HTERT RPE-1 (cell line): ENCODE data around the gene HIBADH.
"Not testable (repeated sequence)": the region's sequence is repeated elsewhere in the genome, so short reads cannot be mapped to it uniquely, and the experiment has no call there.

ENCODE experiments used
- in situ Hi-C: fragments of 300-500 bp; cut with MboI; formaldehyde crosslinking; loops from 4 replicates; pipeline ENCODE4 v1.14.3; 2020; ENCODE audit warnings: low sequenced_read_pairs

Gene HIBADH

GRCh38 chr7:27603813-27604212, 58.9 kb downstream of the HIBADH start:
- in situ Hi-C loops, result no loop called here

- in situ Hi-C loops, result no loop called here
Observed at GRCh38 chr7:27602766-27603165, 59.9 kb downstream of the HIBADH start.

GRCh38 chr7:27601217-27601616, 61.5 kb downstream of the HIBADH start:
- in situ Hi-C loops, result no loop called here

- in situ Hi-C loops, result no loop called here
Observed at GRCh38 chr7:27600247-27600646, 62.4 kb downstream of the HIBADH start.

- in situ Hi-C loops, result no loop called here
Observed at GRCh38 chr7:27595009-27595408, 67.7 kb downstream of the HIBADH start.

GRCh38 chr7:27593226-27593625, 69.5 kb downstream of the HIBADH start:
- in situ Hi-C loops, result no loop called here

- in situ Hi-C loops, result no loop called here
Observed at GRCh38 chr7:27590416-27590815, 72.3 kb downstream of the HIBADH start.

- in situ Hi-C loops, result no loop called here
Observed at GRCh38 chr7:27587429-27587828, 75.3 kb downstream of the HIBADH start.

GRCh38 chr7:27586825-27587224, 75.9 kb downstream of the HIBADH start:
- in situ Hi-C loops, result no loop called here

- in situ Hi-C loops, result no loop called here
Observed at GRCh38 chr7:27585781-27586447, 76.8 kb downstream of the HIBADH start.

- in situ Hi-C loops, result no loop called here
Observed at GRCh38 chr7:27581906-27582305, 80.8 kb downstream of the HIBADH start.

GRCh38 chr7:27581119-27581518, 81.6 kb downstream of the HIBADH start:
- in situ Hi-C loops, result no loop called here

- in situ Hi-C loops, result no loop called here
Observed at GRCh38 chr7:27579565-27579964, 83.1 kb downstream of the HIBADH start.

GRCh38 chr7:27578169-27578568, 84.5 kb downstream of the HIBADH start:
- in situ Hi-C loops, result not testable (repeated sequence)

- in situ Hi-C loops, result no loop called here
Observed at GRCh38 chr7:27576360-27576944, 86.2 kb downstream of the HIBADH start.

- in situ Hi-C loops, result no loop called here
Observed at GRCh38 chr7:27575613-27576012, 87.1 kb downstream of the HIBADH start.

- in situ Hi-C loops, result no loop called here
Observed at GRCh38 chr7:27569106-27569505, 93.6 kb downstream of the HIBADH start.

GRCh38 chr7:27567266-27567665, 95.4 kb downstream of the HIBADH start:
- in situ Hi-C loops, result no loop called here

GRCh38 chr7:27564881-27565482, 97.7 kb downstream of the HIBADH start:
- in situ Hi-C loops, result no loop called here

GRCh38 chr7:27560706-27561235, 101.9 kb downstream of the HIBADH start:
- in situ Hi-C loops, result no loop called here

GRCh38 chr7:27555670-27556069, 107.0 kb downstream of the HIBADH start:
- in situ Hi-C loops, result no loop called here

GRCh38 chr7:27554826-27555225, 107.9 kb downstream of the HIBADH start:
- in situ Hi-C loops, result no loop called here
